Uterus (tissue), 2 donors: ENCODE results near the gene HAGH.

Experiments used
- CTCF ChIP-seq, 4 experiments: fragments of 200-600 bp in 2 of 4; fragments of 450-650 bp in 2 of 4; sonication (generic) in 2 of 4; IDR thresholded peaks; one replicate each; pipeline ENCODE4 v1.5.1; 2016 to 2019; ENCODE audit warnings: antibody characterized with exemption in 4 of 4, mild to moderate bottlenecking in 2 of 4, moderate library complexity in 1 of 4
- POLR2A ChIP-seq, 2 donors: fragments of 450-650 bp; IDR thresholded peaks; one replicate each; pipeline ENCODE4 v1.6.1; 2016; ENCODE audit warnings: antibody characterized with exemption in 2 of 2, mild to moderate bottlenecking in 1 of 2, moderate library complexity in 1 of 2

GRCh38 chr16:1816396-1817275, 10.0 kb downstream of the HAGH start:
- TF ChIP-seq POLR2A (IDR thresholded peaks at IDR 0.05) (no peak), CTCF (IDR thresholded peaks at IDR 0.05) (no peak)
